Body of pancreas (tissue), 4 donors: ENCODE measurements around the gene SAA1. TPM values are rescaled to one million over a fixed set of nuclear protein-coding genes. Genes with fewer than 3 reads are reported as not detected.

ENCODE experiments used
- ATAC-seq: fragments of 150-250 bp; one replicate; pipeline ENCODE4 v1.9.1; 2016
- DNase-seq, 4 donors: peaks; one replicate each; pipeline ENCODE4 v3.0.0-alpha.2; 2019
- H3K27ac ChIP-seq, 4 donors: fragments of 200-600 bp; sonication (generic); 1 replicate in 3 of 4; 2 replicates in 1 of 4; pipeline versions ENCODE4 v1.5.1 to v1.6.1; 2016 to 2019; ENCODE audit warnings: mild to moderate bottlenecking in 1 of 4, mixed read lengths in 1 of 4, moderate library complexity in 1 of 4
- H3K27me3 ChIP-seq, 2 donors: fragments of 200-600 bp; sonication (generic); one replicate each; pipeline ENCODE4 v1.6.0; 2016; ENCODE audit warnings: mild to moderate bottlenecking in 1 of 2
- H3K36me3 ChIP-seq, 2 donors: fragments of 200-600 bp; sonication (generic); replicated peaks in 1 of 2; 2 replicates each; pipeline ENCODE4 v1.5.1; 2016; ENCODE audit warnings: low read depth in 2 of 2; ENCODE audit not compliant: insufficient read depth in 1 of 2
- H3K4me1 ChIP-seq: fragments of 200-600 bp; sonication (generic); one replicate; pipeline ENCODE4 v1.6.0; 2016
- H3K4me3 ChIP-seq, 2 donors: fragments of 200-600 bp; sonication (generic); 1 replicate in 1 of 2; 2 replicates in 1 of 2; pipeline ENCODE4 v1.5.1; 2016 to 2019
- H3K9me3 ChIP-seq, 3 donors: fragments of 200-600 bp; sonication (generic); 1 replicate in 2 of 3; 2 replicates in 1 of 3; pipeline ENCODE4 v1.5.1; 2016
- POLR2A ChIP-seq, 3 donors: fragments of 450-650 bp; IDR thresholded peaks; one replicate each; pipeline ENCODE4 v1.6.1; 2016; ENCODE audit warnings: antibody characterized with exemption in 3 of 3, mild to moderate bottlenecking in 2 of 3
- WGBS, 2 donors: methylation state at CpG; one replicate each; pipeline ENCODE4 v1.1.5; 2017; 5-methylcytosine and 5-hydroxymethylcytosine counted together
- intact Hi-C: fragments of 100-400 bp; cut with DNase I; formaldehyde crosslinking; loops from one replicate; pipeline ENCODE4 v1.15.1; 2023
- total RNA-seq, 2 donors: library from RNA; depleted of rRNA; stranded (reverse); fragments of >200 nt; gene quantifications; one replicate each; pipeline ENCODE4 v1.1.0, GENCODE V29; 2016
- TF ChIP-seq, protein P1 (sequence below), 7 experiments: fragments of 450-650 bp in 4 of 7; fragments of 200-600 bp in 3 of 7; sonication (generic) in 3 of 7; IDR thresholded peaks; one replicate each; pipeline ENCODE4 v1.5.1; 2016 to 2019; ENCODE audit warnings: antibody characterized with exemption in 7 of 7

SAA1 gene
- total RNA-seq, result 100 to 1,000 TPM in 1 of 2 donors, 10 to 100 TPM in 1; 24.1 to 450 TPM

GRCh38 chr11:18265949-18266348, at the start of gene SAA1:
Gene SAA1, plus strand, starts transcription at chr11:18266264. Its CDS starts 624 bp downstream, at chr11:18266888.
- H3K36me3 ChIP-seq, result no peaks in the 10 kb centered on the region
- H3K27ac ChIP-seq, result no peak within 1 kb of the TSS
- 56 to 70% methylated on average over 7 to 8 of the region's 8 CpGs for WGBS, 2 donors
- no peaks in the 10 kb centered on the region for H3K27me3 ChIP-seq
- H3K4me3 ChIP-seq, result no peak within 1 kb of the TSS
- intact Hi-C loops, result no loop called here
- no peaks in the 10 kb centered on the region for H3K4me1 ChIP-seq
- no peaks in the 10 kb centered on the region for H3K9me3 ChIP-seq
- ATAC-seq (no peak), DNase-seq (no peak)
- no peak for TF ChIP-seq POLR2A (IDR thresholded peaks at IDR 0.05)
- TF ChIP-seq, protein P1, sequence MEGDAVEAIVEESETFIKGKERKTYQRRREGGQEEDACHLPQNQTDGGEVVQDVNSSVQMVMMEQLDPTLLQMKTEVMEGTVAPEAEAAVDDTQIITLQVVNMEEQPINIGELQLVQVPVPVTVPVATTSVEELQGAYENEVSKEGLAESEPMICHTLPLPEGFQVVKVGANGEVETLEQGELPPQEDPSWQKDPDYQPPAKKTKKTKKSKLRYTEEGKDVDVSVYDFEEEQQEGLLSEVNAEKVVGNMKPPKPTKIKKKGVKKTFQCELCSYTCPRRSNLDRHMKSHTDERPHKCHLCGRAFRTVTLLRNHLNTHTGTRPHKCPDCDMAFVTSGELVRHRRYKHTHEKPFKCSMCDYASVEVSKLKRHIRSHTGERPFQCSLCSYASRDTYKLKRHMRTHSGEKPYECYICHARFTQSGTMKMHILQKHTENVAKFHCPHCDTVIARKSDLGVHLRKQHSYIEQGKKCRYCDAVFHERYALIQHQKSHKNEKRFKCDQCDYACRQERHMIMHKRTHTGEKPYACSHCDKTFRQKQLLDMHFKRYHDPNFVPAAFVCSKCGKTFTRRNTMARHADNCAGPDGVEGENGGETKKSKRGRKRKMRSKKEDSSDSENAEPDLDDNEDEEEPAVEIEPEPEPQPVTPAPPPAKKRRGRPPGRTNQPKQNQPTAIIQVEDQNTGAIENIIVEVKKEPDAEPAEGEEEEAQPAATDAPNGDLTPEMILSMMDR (IDR thresholded peaks at IDR 0.05), result no peak

- no peak overlapping the region for H3K4me3 ChIP-seq
- H3K27me3 ChIP-seq, result no peaks in the 10 kb centered on the region
- H3K4me1 ChIP-seq, result no peaks in the 10 kb centered on the region
- no peaks in the 10 kb centered on the region for H3K36me3 ChIP-seq
- intact Hi-C loops, result no loop called here
- DNase-seq (no peak), ATAC-seq (no peak)
- TF ChIP-seq POLR2A (IDR thresholded peaks at IDR 0.05), result no peak
- TF ChIP-seq, protein P1 (IDR thresholded peaks at IDR 0.05), result no peak
- H3K9me3 ChIP-seq, result no peaks in the 10 kb centered on the region
- no peak overlapping the region for H3K27ac ChIP-seq
- 75% methylated on average over 5 of the region's 5 CpGs; no CpG with 5 or more reads in 1 of the 2 donors for WGBS, 2 donors
These were observed 44.7 kb upstream of the SAA1 start for GRCh38 chr11:18221274-18221876.

GRCh38 chr11:18222814-18223421, 43.1 kb upstream of the SAA1 start:
- intact Hi-C loops, result no loop called here
- no peak for TF ChIP-seq POLR2A (IDR thresholded peaks at IDR 0.05)
- TF ChIP-seq, protein P1 (IDR thresholded peaks at IDR 0.05), result no peak
- H3K36me3 ChIP-seq, result no peaks in the 10 kb centered on the region
- DNase-seq (no peak), ATAC-seq (no peak)
- no peaks in the 10 kb centered on the region for H3K4me1 ChIP-seq
- no peaks in the 10 kb centered on the region for H3K27me3 ChIP-seq
- H3K27ac ChIP-seq, result no peak overlapping the region
- H3K4me3 ChIP-seq, result no peak overlapping the region
- 77 to 84% methylated on average over 3 of the region's 3 CpGs for WGBS, 2 donors
- no peaks in the 10 kb centered on the region for H3K9me3 ChIP-seq

- H3K4me1 ChIP-seq, result no peaks in the 10 kb centered on the region
These were observed 42.3 kb upstream of the SAA1 start for GRCh38 chr11:18223591-18224387.

More at GRCh38 chr11:18223591-18224387, 42.3 kb upstream of the SAA1 start:
- intact Hi-C loops, result no loop called here
- TF ChIP-seq POLR2A (IDR thresholded peaks at IDR 0.05), result no peak
- TF ChIP-seq, protein P1 (IDR thresholded peaks at IDR 0.05), result no peak
- ATAC-seq, result no peak
- DNase-seq, result no peak
- WGBS, 2 donors, result 40 to 51% methylated on average over 3 of the region's 3 CpGs
- H3K27ac ChIP-seq, result no peak overlapping the region
- H3K36me3 ChIP-seq, result no peaks in the 10 kb centered on the region
- H3K4me3 ChIP-seq, result no peak overlapping the region
- no peaks in the 10 kb centered on the region for H3K9me3 ChIP-seq
- H3K27me3 ChIP-seq, result no peaks in the 10 kb centered on the region
